H1 (cell line): ENCODE data around the gene MEI1.
"Not testable (repeated sequence)": the region's sequence is repeated elsewhere in the genome, so short reads cannot be mapped to it uniquely, and the experiment has no call there.

ENCODE experiments used
- CTCF ChIP-seq, 3 experiments: IDR thresholded peaks; 1 replicate in 2 of 3; 2 replicates in 1 of 3; pipeline versions ENCODE4 v1.5.1 to v1.6.1; 2011; ENCODE audit warnings: low read length in 3 of 3, mild to moderate bottlenecking in 3 of 3, inconsistent platforms in 2 of 3, low read depth in 1 of 3, moderate library complexity in 1 of 3; ENCODE audit not compliant: insufficient read depth in 1 of 3; ENCODE audit errors: control extremely low read depth in 1 of 3
- HDAC2 ChIP-seq, 2 experiments: fragments of 300-600 bp in 1 of 2; sonication (generic) in 1 of 2; IDR thresholded peaks; 2 replicates each; pipeline ENCODE4 v1.6.1; 2011 to 2012; ENCODE audit warnings: low read depth in 2 of 2, low read length in 2 of 2, mild to moderate bottlenecking in 2 of 2, moderate library complexity in 2 of 2, borderline replicate concordance in 1 of 2, inconsistent platforms in 1 of 2
- JUND ChIP-seq: IDR thresholded peaks from 2 replicates; pipeline ENCODE4 v1.6.1; 2011; ENCODE audit warnings: mild to moderate bottlenecking, improper control_type of control experiment, low read length
- KDM5A ChIP-seq: fragments of 200-600 bp; IDR thresholded peaks from 2 replicates; pipeline ENCODE4 v1.7.1; 2012; ENCODE audit warnings: mild to moderate bottlenecking, low read length, inconsistent platforms, mixed read lengths
- MAX ChIP-seq: IDR thresholded peaks from 2 replicates; pipeline ENCODE4 v1.6.1; 2012; ENCODE audit warnings: inconsistent platforms
- NRF1 ChIP-seq: IDR thresholded peaks from 2 replicates; pipeline ENCODE4 v1.6.1; 2011; ENCODE audit warnings: mild to moderate bottlenecking, low read depth, low read length, improper control_type of control experiment
- POLR2A ChIP-seq, 2 experiments: IDR thresholded peaks; 1 replicate in 1 of 2; 2 replicates in 1 of 2; pipeline ENCODE4 v1.6.1; 2011; ENCODE audit warnings: low read depth in 2 of 2, low read length in 2 of 2, mild to moderate bottlenecking in 2 of 2; ENCODE audit errors: control extremely low read depth in 1 of 2
- SIN3A ChIP-seq, 2 experiments: IDR thresholded peaks in 1 of 2; conservative IDR thresholded peaks in 1 of 2; 2 replicates each; pipeline ENCODE4 v1.6.1; 2011 to 2012; ENCODE audit warnings: low read length in 2 of 2, improper control_type of control experiment in 1 of 2, low read depth in 1 of 2, mild to moderate bottlenecking in 1 of 2
- SIRT6 ChIP-seq: IDR thresholded peaks from one replicate; pipeline ENCODE4 v1.7.1; 2012; ENCODE audit warnings: low read length, inconsistent platforms
- SP1 ChIP-seq: IDR thresholded peaks from 2 replicates; pipeline ENCODE4 v1.6.1; 2011; ENCODE audit warnings: low read depth, low read length
- SRF ChIP-seq: IDR thresholded peaks from 2 replicates; pipeline ENCODE4 v1.6.1; 2011; ENCODE audit warnings: mild to moderate bottlenecking, low read depth, low read length, moderate library complexity
- TAF1 ChIP-seq: IDR thresholded peaks from 2 replicates; pipeline ENCODE4 v1.6.1; 2011; ENCODE audit warnings: mild to moderate bottlenecking, low read depth, low read length
- TAF7 ChIP-seq: optimal IDR thresholded peaks from 2 replicates; pipeline ENCODE3; 2011; ENCODE audit warnings: low read depth, mild to moderate bottlenecking, inconsistent platforms, low read length, moderate library complexity, borderline replicate concordance
- TCF12 ChIP-seq: IDR thresholded peaks from 2 replicates; pipeline ENCODE4 v1.6.1; 2011; ENCODE audit warnings: low read depth, mild to moderate bottlenecking, low read length

GRCh38 chr22:41663594-41663993 lies 35.7 kb upstream of the MEI1 start:
- not testable (repeated sequence) for TF ChIP-seq POLR2A (IDR thresholded peaks at IDR 0.05; ENCODE audit: control extremely low read depth in 1 of 2, low read depth in 2 of 2, low read length in 2 of 2); TAF7; MAX; CTCF (IDR thresholded peaks at IDR 0.05; ENCODE audit: control extremely low read depth in 1 of 3, insufficient read depth in 1 of 3, low read depth in 1 of 3, low read length in 3 of 3); TAF1; SP1; SRF; JUND; SIN3A (conservative IDR thresholded peaks at IDR 0.05 in 1 of 2, IDR thresholded peaks at IDR 0.05 in 1 of 2; ENCODE audit: low read depth in 1 of 2, low read length in 2 of 2); TCF12; KDM5A; NRF1; SIRT6; HDAC2 (IDR thresholded peaks at IDR 0.05; ENCODE audit: borderline replicate concordance in 1 of 2, low read depth in 2 of 2, low read length in 2 of 2)
